ENCODE results near the gene NUTM1. TPM values are rescaled to one million over a fixed set of nuclear protein-coding genes. Genes with fewer than 3 reads are reported as not detected.

NUTM1 gene
- total RNA-seq, 1 experiment from 2014 or later: 0.07 TPM

- no peaks in the 10 kb centered on the region for H3K9me3 ChIP-seq (ENCODE audit: control insufficient read depth in 1 of 2, insufficient read depth in 1 of 2, low read depth in 1 of 2, low read length in 2 of 2)
- H3K4me3 ChIP-seq (replicated peaks in 1 of 2; ENCODE audit: low read depth in 1 of 2, low read length in 2 of 2): no peak overlapping the region
- no peaks in the 10 kb centered on the region for H3K9me2 ChIP-seq (ENCODE audit: insufficient read depth)
- H3K27me3 ChIP-seq (ENCODE audit: insufficient read depth, low read length): no peaks in the 10 kb centered on the region
- no peak overlapping the region for H2AFZ ChIP-seq (ENCODE audit: low read depth, low read length, poor library complexity, severe bottlenecking)
- RAD21 ChIA-PET (ENCODE audit: low non-redundant PET in 1 of 2, low total read pairs in 2 of 2, uncharacterized antibody in 2 of 2, unreplicated experiment in 2 of 2): no interaction called here
- no peaks in the 10 kb centered on the region for H3K36me3 ChIP-seq (ENCODE audit: control insufficient read depth in 1 of 2, insufficient read depth in 2 of 2, low read length in 2 of 2)
- no peak overlapping the region for H3K9ac ChIP-seq (ENCODE audit: low read length)
- POLR2A ChIA-PET: no interaction called here
- no peaks in the 10 kb centered on the region for H3K4me1 ChIP-seq (ENCODE audit: control insufficient read depth in 1 of 2, insufficient read depth in 2 of 2, low read length in 2 of 2)
- no peak overlapping the region for H3K4me2 ChIP-seq (ENCODE audit: low read length)
- no TSS peak for BruUV-seq (replicated peaks)
- no peak for ATAC-seq
- H4K20me1 ChIP-seq (ENCODE audit: insufficient read depth): no peaks in the 10 kb centered on the region
- no peaks in the 10 kb centered on the region for H3K79me2 ChIP-seq (ENCODE audit: insufficient read depth, low read length)
- DNase-seq (ENCODE audit: low read depth, low spot score): no peak
- TF ChIP-seq ZFX (IDR thresholded peaks at IDR 0.05) (no peak), EZH2phosphoT487 (IDR thresholded peaks at IDR 0.05; ENCODE audit: borderline replicate concordance) (no peak), ELF1 (IDR thresholded peaks at IDR 0.05; ENCODE audit: borderline replicate concordance, low read depth) (no peak), JUND (IDR thresholded peaks at IDR 0.05) (no peak), POLR2AphosphoS5 (IDR thresholded peaks at IDR 0.05; ENCODE audit: low read depth, low read length) (no peak), RAD21 (IDR thresholded peaks at IDR 0.05; ENCODE audit: low read depth) (no peak), SP1 (IDR thresholded peaks at IDR 0.05; ENCODE audit: low read depth) (no peak), POLR2A (IDR thresholded peaks at IDR 0.05; ENCODE audit: borderline replicate concordance, extremely low read depth, insufficient read depth, insufficient read length) (no peak), SIN3A (IDR thresholded peaks at IDR 0.05; ENCODE audit: low read depth) (no peak), YY1 (IDR thresholded peaks at IDR 0.05; ENCODE audit: extremely low read depth, insufficient replicate concordance, low read depth, low read length) (no peak), ATF3 (IDR thresholded peaks at IDR 0.05) (no peak), ZNF274 (IDR thresholded peaks at IDR 0.05; ENCODE audit: low read depth, low read length) (no peak), SRF (IDR thresholded peaks at IDR 0.05; ENCODE audit: low read depth) (no peak), CEBPB (IDR thresholded peaks at IDR 0.05; ENCODE audit: low read depth) (no peak), FOSL1 (IDR thresholded peaks at IDR 0.05; ENCODE audit: low read depth) (no peak)
- TF ChIP-seq, protein P1, sequence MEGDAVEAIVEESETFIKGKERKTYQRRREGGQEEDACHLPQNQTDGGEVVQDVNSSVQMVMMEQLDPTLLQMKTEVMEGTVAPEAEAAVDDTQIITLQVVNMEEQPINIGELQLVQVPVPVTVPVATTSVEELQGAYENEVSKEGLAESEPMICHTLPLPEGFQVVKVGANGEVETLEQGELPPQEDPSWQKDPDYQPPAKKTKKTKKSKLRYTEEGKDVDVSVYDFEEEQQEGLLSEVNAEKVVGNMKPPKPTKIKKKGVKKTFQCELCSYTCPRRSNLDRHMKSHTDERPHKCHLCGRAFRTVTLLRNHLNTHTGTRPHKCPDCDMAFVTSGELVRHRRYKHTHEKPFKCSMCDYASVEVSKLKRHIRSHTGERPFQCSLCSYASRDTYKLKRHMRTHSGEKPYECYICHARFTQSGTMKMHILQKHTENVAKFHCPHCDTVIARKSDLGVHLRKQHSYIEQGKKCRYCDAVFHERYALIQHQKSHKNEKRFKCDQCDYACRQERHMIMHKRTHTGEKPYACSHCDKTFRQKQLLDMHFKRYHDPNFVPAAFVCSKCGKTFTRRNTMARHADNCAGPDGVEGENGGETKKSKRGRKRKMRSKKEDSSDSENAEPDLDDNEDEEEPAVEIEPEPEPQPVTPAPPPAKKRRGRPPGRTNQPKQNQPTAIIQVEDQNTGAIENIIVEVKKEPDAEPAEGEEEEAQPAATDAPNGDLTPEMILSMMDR (IDR thresholded peaks at IDR 0.05 in 2 of 3, conservative IDR thresholded peaks at IDR 0.05 in 1 of 3; ENCODE audit: borderline replicate concordance in 1 of 3, insufficient read depth in 1 of 3, low read depth in 2 of 3, low read length in 2 of 3): no peak
- TF ChIP-seq, protein P2, sequence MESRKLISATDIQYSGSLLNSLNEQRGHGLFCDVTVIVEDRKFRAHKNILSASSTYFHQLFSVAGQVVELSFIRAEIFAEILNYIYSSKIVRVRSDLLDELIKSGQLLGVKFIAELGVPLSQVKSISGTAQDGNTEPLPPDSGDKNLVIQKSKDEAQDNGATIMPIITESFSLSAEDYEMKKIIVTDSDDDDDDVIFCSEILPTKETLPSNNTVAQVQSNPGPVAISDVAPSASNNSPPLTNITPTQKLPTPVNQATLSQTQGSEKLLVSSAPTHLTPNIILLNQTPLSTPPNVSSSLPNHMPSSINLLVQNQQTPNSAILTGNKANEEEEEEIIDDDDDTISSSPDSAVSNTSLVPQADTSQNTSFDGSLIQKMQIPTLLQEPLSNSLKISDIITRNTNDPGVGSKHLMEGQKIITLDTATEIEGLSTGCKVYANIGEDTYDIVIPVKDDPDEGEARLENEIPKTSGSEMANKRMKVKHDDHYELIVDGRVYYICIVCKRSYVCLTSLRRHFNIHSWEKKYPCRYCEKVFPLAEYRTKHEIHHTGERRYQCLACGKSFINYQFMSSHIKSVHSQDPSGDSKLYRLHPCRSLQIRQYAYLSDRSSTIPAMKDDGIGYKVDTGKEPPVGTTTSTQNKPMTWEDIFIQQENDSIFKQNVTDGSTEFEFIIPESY (IDR thresholded peaks at IDR 0.05; ENCODE audit: extremely low read depth, insufficient replicate concordance, low read length): no peak
- TF ChIP-seq, protein P3, sequence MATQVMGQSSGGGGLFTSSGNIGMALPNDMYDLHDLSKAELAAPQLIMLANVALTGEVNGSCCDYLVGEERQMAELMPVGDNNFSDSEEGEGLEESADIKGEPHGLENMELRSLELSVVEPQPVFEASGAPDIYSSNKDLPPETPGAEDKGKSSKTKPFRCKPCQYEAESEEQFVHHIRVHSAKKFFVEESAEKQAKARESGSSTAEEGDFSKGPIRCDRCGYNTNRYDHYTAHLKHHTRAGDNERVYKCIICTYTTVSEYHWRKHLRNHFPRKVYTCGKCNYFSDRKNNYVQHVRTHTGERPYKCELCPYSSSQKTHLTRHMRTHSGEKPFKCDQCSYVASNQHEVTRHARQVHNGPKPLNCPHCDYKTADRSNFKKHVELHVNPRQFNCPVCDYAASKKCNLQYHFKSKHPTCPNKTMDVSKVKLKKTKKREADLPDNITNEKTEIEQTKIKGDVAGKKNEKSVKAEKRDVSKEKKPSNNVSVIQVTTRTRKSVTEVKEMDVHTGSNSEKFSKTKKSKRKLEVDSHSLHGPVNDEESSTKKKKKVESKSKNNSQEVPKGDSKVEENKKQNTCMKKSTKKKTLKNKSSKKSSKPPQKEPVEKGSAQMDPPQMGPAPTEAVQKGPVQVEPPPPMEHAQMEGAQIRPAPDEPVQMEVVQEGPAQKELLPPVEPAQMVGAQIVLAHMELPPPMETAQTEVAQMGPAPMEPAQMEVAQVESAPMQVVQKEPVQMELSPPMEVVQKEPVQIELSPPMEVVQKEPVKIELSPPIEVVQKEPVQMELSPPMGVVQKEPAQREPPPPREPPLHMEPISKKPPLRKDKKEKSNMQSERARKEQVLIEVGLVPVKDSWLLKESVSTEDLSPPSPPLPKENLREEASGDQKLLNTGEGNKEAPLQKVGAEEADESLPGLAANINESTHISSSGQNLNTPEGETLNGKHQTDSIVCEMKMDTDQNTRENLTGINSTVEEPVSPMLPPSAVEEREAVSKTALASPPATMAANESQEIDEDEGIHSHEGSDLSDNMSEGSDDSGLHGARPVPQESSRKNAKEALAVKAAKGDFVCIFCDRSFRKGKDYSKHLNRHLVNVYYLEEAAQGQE (IDR thresholded peaks at IDR 0.05; ENCODE audit: low read depth): no peak
- no peak overlapping the region for H3K27ac ChIP-seq (ENCODE audit: low read depth, low read length)
- CTCF ChIA-PET: no interaction called here
- intact Hi-C loops (cut with micrococcal nuclease): no loop called here
Measured at GRCh38 chr15:34348735-34349300, 5.7 kb downstream of the NUTM1 start.

Measured in HCT116 (cell line).